HepG2 (cell line): ENCODE results near the gene IZUMO4. TPM values are rescaled to one million over a fixed set of nuclear protein-coding genes. Genes with fewer than 3 reads are reported as not detected.
"Not testable (repeated sequence)": the region's sequence is repeated elsewhere in the genome, so short reads cannot be mapped to it uniquely, and the experiment has no call there.

Experiments
- CEBPB ChIP-seq: IDR thresholded peaks from 2 replicates; pipeline ENCODE4 v1.6.1; 2011; ENCODE audit warnings: low read depth, low read length, improper control_type of control experiment, borderline replicate concordance
- EEA1 ChIP-seq: sonication (generic); formaldehyde crosslinking; IDR thresholded peaks from 2 replicates; pipeline ENCODE4 v1.5.1; 2020; ENCODE audit warnings: mild to moderate bottlenecking, missing genetic modification reagents, borderline replicate concordance
- ELF3 ChIP-seq: IDR thresholded peaks from 2 replicates; pipeline ENCODE4 v1.6.1; 2016; ENCODE audit warnings: missing genetic modification reagents, missing compliant biosample characterization
- ESRRA ChIP-seq: sonication (generic); formaldehyde crosslinking; IDR thresholded peaks from 2 replicates; pipeline ENCODE4 v1.5.1; 2020; ENCODE audit warnings: mild to moderate bottlenecking, low read depth, missing genetic modification reagents
- GFI1 ChIP-seq: sonication (generic); formaldehyde crosslinking; IDR thresholded peaks from 2 replicates; pipeline ENCODE4 v1.5.0; 2020; ENCODE audit warnings: missing genetic modification reagents, mild to moderate bottlenecking, borderline replicate concordance
- GMEB2 ChIP-seq: IDR thresholded peaks from 2 replicates; pipeline ENCODE4 v1.6.1; 2016; ENCODE audit warnings: missing biosample characterization, missing genetic modification reagents, low read depth
- MTA1 ChIP-seq: sonication (generic); formaldehyde crosslinking; IDR thresholded peaks from 2 replicates; pipeline ENCODE4 v1.4.0; 2020; ENCODE audit warnings: missing genetic modification reagents, mild to moderate bottlenecking, borderline replicate concordance
- MXD4 ChIP-seq: IDR thresholded peaks from 2 replicates; pipeline ENCODE4 v1.6.1; 2016; ENCODE audit warnings: mild to moderate bottlenecking, missing biosample characterization, missing genetic modification reagents
- NFATC3 ChIP-seq: sonication (generic); formaldehyde crosslinking; IDR thresholded peaks from 2 replicates; pipeline ENCODE4 v1.5.1; 2020; ENCODE audit warnings: mild to moderate bottlenecking, missing genetic modification reagents
- NFYC ChIP-seq: IDR thresholded peaks from 2 replicates; pipeline ENCODE4 v1.6.1; 2016; ENCODE audit warnings: missing genetic modification reagents, missing compliant biosample characterization
- RARA ChIP-seq: IDR thresholded peaks from 2 replicates; pipeline ENCODE4 v1.6.1; 2016; ENCODE audit warnings: missing genetic modification reagents, missing compliant biosample characterization
- SALL1 ChIP-seq: sonication (generic); formaldehyde crosslinking; IDR thresholded peaks from 2 replicates; pipeline ENCODE4 v1.8.0; 2022; ENCODE audit warnings: mild to moderate bottlenecking, missing genetic modification reagents
- TBX3 ChIP-seq: fragments of 450-650 bp; IDR thresholded peaks from 2 replicates; pipeline ENCODE4 v1.6.1; 2017; ENCODE audit warnings: antibody characterized with exemption, mild to moderate bottlenecking, inconsistent platforms, borderline replicate concordance
- TRIM24 ChIP-seq: sonication (generic); formaldehyde crosslinking; IDR thresholded peaks from 2 replicates; pipeline ENCODE4 v1.8.0; 2022; ENCODE audit warnings: mild to moderate bottlenecking, missing genetic modification reagents
- ZC3H13 ChIP-seq: sonication (generic); formaldehyde crosslinking; IDR thresholded peaks from 2 replicates; pipeline ENCODE4 v1.8.1; 2023; ENCODE audit warnings: mild to moderate bottlenecking, missing genetic modification reagents, moderate library complexity
- ZMAT3 ChIP-seq: sonication (generic); formaldehyde crosslinking; conservative IDR thresholded peaks from 2 replicates; pipeline ENCODE4 v1.7.0; 2021; ENCODE audit warnings: missing genetic modification reagents
- ZNF430 ChIP-seq: sonication (generic); formaldehyde crosslinking; IDR thresholded peaks from 2 replicates; pipeline ENCODE4 v1.9.0; 2021; ENCODE audit warnings: mild to moderate bottlenecking, missing genetic modification reagents
- ZNF441 ChIP-seq: sonication (generic); formaldehyde crosslinking; IDR thresholded peaks from 2 replicates; pipeline ENCODE4 v1.7.0; 2021; ENCODE audit warnings: missing genetic modification reagents, borderline replicate concordance
- ZNF816 ChIP-seq: sonication (generic); formaldehyde crosslinking; IDR thresholded peaks from 2 replicates; pipeline ENCODE4 v1.8.0; 2022; ENCODE audit warnings: missing genetic modification reagents, mild to moderate bottlenecking, borderline replicate concordance
- polyA plus RNA-seq, 8 experiments: library from polyadenylated mRNA; depleted of rRNA in 3 of 8; stranded (reverse) in 7 of 8; unstranded in 1 of 8; fragments of >200 nt; fragmentation: Illumina TruSeq in 4 of 8; extraction: Trizol in 4 of 8; gene quantifications; 2 replicates each; pipeline versions ENCODE4 v1.2.1 to v1.2.3, GENCODE V29; 2011 to 2016; ENCODE audit warnings: low read depth in 4 of 8, missing spikeins in 1 of 8, mixed read lengths in 1 of 8; ENCODE audit not compliant: insufficient read depth in 1 of 8
- total RNA-seq, 5 experiments: library from RNA; depleted of rRNA; stranded (reverse); fragments of >200 nt; fragmentation: Illumina TruSeq; extraction: Trizol; gene quantifications; 2 replicates each; pipeline ENCODE4 v1.2.3, GENCODE V29; 2016; ENCODE audit warnings: low read depth in 1 of 5
- TF ChIP-seq, protein P1 (sequence below), 2 experiments: sonication (generic) in 1 of 2; formaldehyde crosslinking in 1 of 2; IDR thresholded peaks; 2 replicates each; pipeline versions ENCODE4 v1.4.0 to v1.6.1; 2016 to 2020; ENCODE audit warnings: borderline replicate concordance in 1 of 2, low read depth in 1 of 2, mild to moderate bottlenecking in 1 of 2, missing genetic modification reagents in 1 of 2

The IZUMO4 gene
- total and polyA plus RNA-seq, 2 of the 13 experiments (the other 11 are each of a cell fraction or from before 2014, with no cell fraction given): 0.77 to 3.9 TPM

DNA sequence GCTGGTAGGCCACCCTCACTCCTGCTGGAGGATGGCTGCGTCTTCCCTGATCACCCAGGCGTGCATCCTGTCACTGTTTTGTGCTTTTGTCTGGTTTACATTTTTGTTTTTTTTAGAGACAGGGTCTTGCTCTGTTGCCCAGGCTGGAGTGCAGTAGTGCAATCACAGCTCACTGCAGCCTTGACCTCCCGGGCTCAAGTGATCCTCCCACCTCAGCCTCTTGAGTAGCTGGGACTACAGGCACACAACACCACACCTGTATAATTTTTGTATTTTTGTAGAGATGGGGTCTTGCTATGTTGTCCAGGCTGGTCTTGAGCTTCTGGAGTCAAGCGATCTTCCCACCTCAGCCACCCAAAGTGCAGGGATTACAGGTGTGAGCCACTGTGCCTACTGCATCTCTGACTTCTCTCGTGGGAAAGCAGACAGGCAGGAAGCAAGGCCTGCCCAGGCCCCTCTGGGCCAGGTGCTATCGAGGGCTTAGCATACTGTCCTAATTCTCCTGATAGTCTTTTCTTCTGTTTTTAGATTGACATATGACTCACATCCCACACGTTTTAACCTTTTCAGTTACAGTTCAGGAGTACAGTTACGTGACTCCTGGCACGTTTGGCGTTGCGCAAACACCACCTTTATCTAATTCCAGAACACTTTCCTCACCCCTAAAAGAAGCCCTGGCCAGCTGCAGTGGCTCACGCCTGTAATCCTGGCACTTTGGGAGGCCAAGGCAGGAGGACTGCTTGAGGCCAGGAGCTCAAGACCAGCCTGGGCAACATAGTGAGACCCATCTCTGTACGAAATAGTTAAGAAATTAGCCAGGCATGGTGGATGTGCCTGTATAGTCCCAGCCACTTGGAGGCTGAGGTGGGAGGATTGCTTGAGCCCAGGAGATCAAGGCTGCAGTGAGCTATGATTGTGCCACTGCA lies 9.8 kb upstream of the IZUMO4 start (continued):
- TF ChIP-seq GMEB2 (CRISPR knock-in tag) (peak; percentile 52; the same call in 1 of the 2 replicates), CEBPB (peak; percentile 98), ELF3 (CRISPR knock-in tag) (peak; percentile 82), EEA1 (CRISPR knock-in tag) (peak; percentile 62; the same call in 1 of the 2 replicates), ZNF441 (CRISPR knock-in tag) (0 out of 2 replicates have a peak, but pooled peaks have one; percentile 42), NFYC (CRISPR knock-in tag) (0 out of 2 replicates have a peak, but pooled peaks have one; percentile 27), MXD4 (peak; percentile 71), TRIM24 (CRISPR knock-in tag) (peak; percentile 86), GFI1 (CRISPR knock-in tag) (peak; percentile 30; the same call in 1 of the 2 replicates), RARA (CRISPR knock-in tag) (peak; percentile 97), TBX3 (peak; percentile 85; the same call in 1 of the 2 replicates), SALL1 (CRISPR knock-in tag) (peak; percentile 75), ZMAT3 (peak; percentile 76), ZNF430 (CRISPR knock-in tag) (0 out of 2 replicates have a peak, but pooled peaks have one; percentile 37), ZNF816 (peak; percentile 85; the same call in 1 of the 2 replicates), ESRRA (CRISPR knock-in tag) (peak; percentile 85; the same call in 1 of the 2 replicates), MTA1 (peak; percentile 78), ZC3H13 (CRISPR knock-in tag) (0 out of 2 replicates have a peak, but pooled peaks have one; percentile 36), NFATC3 (CRISPR knock-in tag) (0 out of 2 replicates have a peak, but pooled peaks have one; percentile 22)
- TF ChIP-seq, protein P1, sequence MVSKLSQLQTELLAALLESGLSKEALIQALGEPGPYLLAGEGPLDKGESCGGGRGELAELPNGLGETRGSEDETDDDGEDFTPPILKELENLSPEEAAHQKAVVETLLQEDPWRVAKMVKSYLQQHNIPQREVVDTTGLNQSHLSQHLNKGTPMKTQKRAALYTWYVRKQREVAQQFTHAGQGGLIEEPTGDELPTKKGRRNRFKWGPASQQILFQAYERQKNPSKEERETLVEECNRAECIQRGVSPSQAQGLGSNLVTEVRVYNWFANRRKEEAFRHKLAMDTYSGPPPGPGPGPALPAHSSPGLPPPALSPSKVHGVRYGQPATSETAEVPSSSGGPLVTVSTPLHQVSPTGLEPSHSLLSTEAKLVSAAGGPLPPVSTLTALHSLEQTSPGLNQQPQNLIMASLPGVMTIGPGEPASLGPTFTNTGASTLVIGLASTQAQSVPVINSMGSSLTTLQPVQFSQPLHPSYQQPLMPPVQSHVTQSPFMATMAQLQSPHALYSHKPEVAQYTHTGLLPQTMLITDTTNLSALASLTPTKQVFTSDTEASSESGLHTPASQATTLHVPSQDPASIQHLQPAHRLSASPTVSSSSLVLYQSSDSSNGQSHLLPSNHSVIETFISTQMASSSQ (IDR thresholded peaks at IDR 0.05; ENCODE audit: low read depth): not testable (repeated sequence)
- TF ChIP-seq, protein P1 (CRISPR knock-in tag; IDR thresholded peaks at IDR 0.05; ENCODE audit: borderline replicate concordance): 0 out of 2 replicates have a peak, but pooled peaks have one; percentile 23
